ENCODE measurements around the gene PSMD1. TPM values are rescaled to one million over a fixed set of nuclear protein-coding genes. Genes with fewer than 3 reads are reported as not detected.

Gene PSMD1
- 10 to 100 TPM; 36.4 to 44.5 (median 42.2) TPM for polyA plus RNA-seq (ENCODE audit: low read depth in 6 of 6)

- Mint-ChIP-seq H3K4me1 (peaks cover 42 to 52% (median 47%) of the 10 kb centered on the region in 3 donors), H3K4me3 (peak within 1 kb of the TSS; percentile 94 to 99 (median 98)), H3K9me3 (no peaks in the 10 kb centered on the region), H3K27ac (peak within 1 kb of the TSS; percentile 96 to 100 (median 100)), H3K27me3 (peaks cover 11 to 19% (median 15%) of the 10 kb centered on the region in 3 donors), H3K36me3 (peaks cover 0 to 4% of the 10 kb centered on the region in 2 donors)
- ATAC-seq (ENCODE audit: low read depth in 2 of 2), result peak; percentile 82 to 86
- peak; percentile 95 for DNase-seq
Measured at GRCh38 chr2:231056453-231057416, at the start of gene PSMD1. PSMD1 (plus strand) TSS chr2:231056867; CDS start chr2:231057026, 159 bp downstream.

GRCh38 chr2:231007286-231008098, 49.2 kb upstream of the PSMD1 start:
- peaks cover 4 to 22% (median 21%) of the 10 kb centered on the region in 3 donors for H3K27me3 Mint-ChIP-seq
- peak overlapping the region in 1 of 8 donors; percentile 21 for H3K4me3 Mint-ChIP-seq
- no peak for DNase-seq
- peaks cover 0 to 12% of the 10 kb centered on the region in 2 donors for H3K36me3 Mint-ChIP-seq
- H3K27ac Mint-ChIP-seq, result no peak overlapping the region
- ATAC-seq (ENCODE audit: low read depth in 2 of 2), result no peak
- peaks cover 2 to 15% (median 7%) of the 10 kb centered on the region in 7 donors for H3K9me3 Mint-ChIP-seq
- H3K4me1 Mint-ChIP-seq, result peaks cover 0 to 9% (median 0%) of the 10 kb centered on the region in 3 donors

- DNase-seq (no peak), ATAC-seq (ENCODE audit: low read depth in 2 of 2) (no peak)
- Mint-ChIP-seq H3K27ac (no peak overlapping the region), H3K9me3 (peaks cover 2 to 15% (median 7%) of the 10 kb centered on the region in 7 donors), H3K36me3 (peaks cover 0 to 12% of the 10 kb centered on the region in 2 donors), H3K27me3 (peaks cover 4 to 28% (median 19%) of the 10 kb centered on the region in 3 donors), H3K4me1 (peaks cover 0 to 9% (median 0%) of the 10 kb centered on the region in 3 donors), H3K4me3 (no peak overlapping the region)
Measured at GRCh38 chr2:231008131-231008530, 48.5 kb upstream of the PSMD1 start.

GRCh38 chr2:231009236-231009919, 47.3 kb upstream of the PSMD1 start:
- ATAC-seq (ENCODE audit: low read depth in 2 of 2) (no peak), DNase-seq (no peak)
- Mint-ChIP-seq H3K4me3 (no peak overlapping the region), H3K27me3 (peaks cover 4 to 31% (median 19%) of the 10 kb centered on the region in 3 donors), H3K36me3 (peaks cover 0 to 12% of the 10 kb centered on the region in 2 donors), H3K4me1 (peaks cover 0 to 9% (median 0%) of the 10 kb centered on the region in 3 donors), H3K27ac (no peak overlapping the region), H3K9me3 (peaks cover 2 to 11% (median 7%) of the 10 kb centered on the region in 7 donors)

- Mint-ChIP-seq H3K4me3 (no peak overlapping the region), H3K9me3 (peaks cover 0 to 4% (median 3%) of the 10 kb centered on the region in 7 donors), H3K36me3 (peaks cover 0 to 5% of the 10 kb centered on the region in 2 donors), H3K4me1 (peaks cover 0 to 4% (median 0%) of the 10 kb centered on the region in 3 donors), H3K27ac (peak overlapping the region in 2 of 6 donors; percentile 16 to 18), H3K27me3 (peaks cover 0 to 39% (median 26%) of the 10 kb centered on the region in 3 donors)
- no peak for ATAC-seq (ENCODE audit: low read depth in 2 of 2)
- no peak for DNase-seq
Measured at GRCh38 chr2:231010201-231010730, 46.4 kb upstream of the PSMD1 start.

- peaks cover 0 to 42% (median 35%) of the 10 kb centered on the region in 3 donors for H3K27me3 Mint-ChIP-seq
- ATAC-seq (ENCODE audit: low read depth in 2 of 2) (no peak), DNase-seq (no peak)
- no peak overlapping the region for H3K27ac Mint-ChIP-seq
- H3K9me3 Mint-ChIP-seq, result no peaks in the 10 kb centered on the region
- H3K4me3 Mint-ChIP-seq, result no peak overlapping the region
- no peaks in the 10 kb centered on the region for H3K4me1 Mint-ChIP-seq
- H3K36me3 Mint-ChIP-seq, result no peaks in the 10 kb centered on the region
Measured at GRCh38 chr2:231011526-231011925, 45.1 kb upstream of the PSMD1 start.

GRCh38 chr2:231012463-231012862, 44.2 kb upstream of the PSMD1 start:
- H3K9me3 Mint-ChIP-seq, result no peaks in the 10 kb centered on the region
- no peaks in the 10 kb centered on the region for H3K36me3 Mint-ChIP-seq
- no peak overlapping the region for H3K4me3 Mint-ChIP-seq
- H3K4me1 Mint-ChIP-seq, result no peaks in the 10 kb centered on the region
- H3K27ac Mint-ChIP-seq, result no peak overlapping the region
- ATAC-seq (ENCODE audit: low read depth in 2 of 2), result no peak
- DNase-seq, result no peak
- H3K27me3 Mint-ChIP-seq, result peaks cover 4 to 51% (median 44%) of the 10 kb centered on the region in 3 donors

GRCh38 chr2:231013820-231014219, 42.8 kb upstream of the PSMD1 start:
- H3K9me3 Mint-ChIP-seq, result no peaks in the 10 kb centered on the region
- no peaks in the 10 kb centered on the region for H3K36me3 Mint-ChIP-seq
- H3K27me3 Mint-ChIP-seq, result peaks cover 9 to 61% (median 40%) of the 10 kb centered on the region in 3 donors
- DNase-seq (no peak), ATAC-seq (ENCODE audit: low read depth in 2 of 2) (no peak)
- H3K27ac Mint-ChIP-seq, result no peak overlapping the region
- H3K4me3 Mint-ChIP-seq, result no peak overlapping the region
- H3K4me1 Mint-ChIP-seq, result no peaks in the 10 kb centered on the region

GRCh38 chr2:231015478-231015877, 41.2 kb upstream of the PSMD1 start:
- no peak overlapping the region for H3K4me3 Mint-ChIP-seq
- no peak for DNase-seq
- peaks cover 13 to 61% (median 53%) of the 10 kb centered on the region in 3 donors for H3K27me3 Mint-ChIP-seq
- H3K4me1 Mint-ChIP-seq, result no peaks in the 10 kb centered on the region
- no peaks in the 10 kb centered on the region for H3K36me3 Mint-ChIP-seq
- no peak overlapping the region for H3K27ac Mint-ChIP-seq
- no peak for ATAC-seq (ENCODE audit: low read depth in 2 of 2)
- peaks cover 0 to 3% (median 0%) of the 10 kb centered on the region in 7 donors for H3K9me3 Mint-ChIP-seq

GRCh38 chr2:231015926-231016325, 40.7 kb upstream of the PSMD1 start:
- Mint-ChIP-seq H3K36me3 (no peaks in the 10 kb centered on the region), H3K9me3 (peaks cover 0 to 5% (median 0%) of the 10 kb centered on the region in 7 donors), H3K27ac (no peak overlapping the region), H3K4me1 (no peaks in the 10 kb centered on the region), H3K4me3 (no peak overlapping the region), H3K27me3 (peaks cover 13 to 59% (median 56%) of the 10 kb centered on the region in 3 donors)
- DNase-seq, result no peak
- ATAC-seq (ENCODE audit: low read depth in 2 of 2), result no peak

GRCh38 chr2:231016566-231017230, 40.0 kb upstream of the PSMD1 start:
- no peak for DNase-seq
- Mint-ChIP-seq H3K27me3 (peaks cover 20 to 60% (median 56%) of the 10 kb centered on the region in 3 donors), H3K4me3 (no peak overlapping the region), H3K36me3 (no peaks in the 10 kb centered on the region), H3K27ac (no peak overlapping the region), H3K4me1 (no peaks in the 10 kb centered on the region), H3K9me3 (peaks cover 0 to 5% (median 0%) of the 10 kb centered on the region in 7 donors)
- ATAC-seq (ENCODE audit: low read depth in 2 of 2), result no peak

GRCh38 chr2:231017231-231017598, 39.5 kb upstream of the PSMD1 start:
- no peak for DNase-seq
- H3K27me3 Mint-ChIP-seq, result peaks cover 20 to 56% (median 51%) of the 10 kb centered on the region in 3 donors
- no peaks in the 10 kb centered on the region for H3K4me1 Mint-ChIP-seq
- H3K4me3 Mint-ChIP-seq, result no peak overlapping the region
- H3K36me3 Mint-ChIP-seq, result no peaks in the 10 kb centered on the region
- no peak overlapping the region for H3K27ac Mint-ChIP-seq
- ATAC-seq (ENCODE audit: low read depth in 2 of 2), result no peak
- H3K9me3 Mint-ChIP-seq, result peaks cover 0 to 5% (median 0%) of the 10 kb centered on the region in 7 donors
